DND-41 (cell line): Measurements from ENCODE around the gene MPP2.

Experiments
- ATAC-seq: fragments of 200-7000 bp; cut with Tn5 transposase; 3 replicates; pipeline ENCODE4 v1.9.1; 2021; ENCODE audit warnings: low read depth; ENCODE audit not compliant: insufficient read depth
- DNase-seq: peaks from one replicate; pipeline ENCODE4 v3.0.0-alpha.2; 2020
- H2AFZ ChIP-seq: 2 replicates; pipeline ENCODE4 v1.6.0; 2012; ENCODE audit warnings: low read depth, low read length
- H3K27ac ChIP-seq: 2 replicates; pipeline ENCODE4 v1.5.1; 2012; ENCODE audit warnings: low read length, inconsistent platforms
- H3K27me3 ChIP-seq: fragments of 200-600 bp; sonication (generic); 2 replicates; pipeline ENCODE4 v1.6.0; 2012; ENCODE audit warnings: low read length, mild to moderate bottlenecking, inconsistent platforms; ENCODE audit not compliant: insufficient read depth, poor library complexity
- H3K36me3 ChIP-seq: 2 replicates; pipeline ENCODE4 v1.5.1; 2012; ENCODE audit warnings: low read length, inconsistent platforms; ENCODE audit not compliant: insufficient read depth
- H3K4me1 ChIP-seq: 2 replicates; pipeline ENCODE4 v1.5.1; 2012; ENCODE audit warnings: mild to moderate bottlenecking, low read length; ENCODE audit not compliant: insufficient read depth
- H3K4me2 ChIP-seq: 2 replicates; pipeline ENCODE4 v1.6.0; 2012; ENCODE audit warnings: mild to moderate bottlenecking, moderate library complexity, low read length, inconsistent platforms; ENCODE audit not compliant: insufficient read depth
- H3K4me3 ChIP-seq, 2 experiments: fragments of 200-600 bp in 1 of 2; shearing (Covaris generic) in 1 of 2; 2 replicates each; pipeline ENCODE4 v1.5.1; 2012 to 2016; ENCODE audit warnings: inconsistent platforms in 2 of 2, low read length in 2 of 2, mild to moderate bottlenecking in 2 of 2, low read depth in 1 of 2, moderate library complexity in 1 of 2
- H3K79me2 ChIP-seq: 2 replicates; pipeline ENCODE4 v1.6.0; 2012; ENCODE audit warnings: low read length, inconsistent platforms; ENCODE audit not compliant: insufficient read depth
- H3K9ac ChIP-seq: 2 replicates; pipeline ENCODE4 v1.6.0; 2012; ENCODE audit warnings: low read depth, mild to moderate bottlenecking, inconsistent platforms, low read length, moderate library complexity
- H3K9me3 ChIP-seq: 2 replicates; pipeline ENCODE4 v1.5.1; 2012; ENCODE audit warnings: low read length, moderate library complexity, mild to moderate bottlenecking, inconsistent platforms; ENCODE audit not compliant: insufficient read depth, severe bottlenecking
- H4K20me1 ChIP-seq: 2 replicates; pipeline ENCODE4 v1.6.0; 2012; ENCODE audit warnings: low read length; ENCODE audit not compliant: insufficient read depth
- EZH2 ChIP-seq: IDR thresholded peaks from 3 replicates; pipeline ENCODE4 v1.6.1; 2012; ENCODE audit warnings: borderline replicate concordance, low read depth, mild to moderate bottlenecking, moderate library complexity, low read length, inconsistent platforms; ENCODE audit not compliant: severe bottlenecking
- TF ChIP-seq, protein P1 (sequence below): IDR thresholded peaks from 2 replicates; pipeline ENCODE4 v1.5.1; 2012; ENCODE audit warnings: borderline replicate concordance, low read length, moderate library complexity, mild to moderate bottlenecking; ENCODE audit not compliant: poor library complexity, severe bottlenecking; ENCODE audit errors: extremely low read depth

Gene MPP2

DNA sequence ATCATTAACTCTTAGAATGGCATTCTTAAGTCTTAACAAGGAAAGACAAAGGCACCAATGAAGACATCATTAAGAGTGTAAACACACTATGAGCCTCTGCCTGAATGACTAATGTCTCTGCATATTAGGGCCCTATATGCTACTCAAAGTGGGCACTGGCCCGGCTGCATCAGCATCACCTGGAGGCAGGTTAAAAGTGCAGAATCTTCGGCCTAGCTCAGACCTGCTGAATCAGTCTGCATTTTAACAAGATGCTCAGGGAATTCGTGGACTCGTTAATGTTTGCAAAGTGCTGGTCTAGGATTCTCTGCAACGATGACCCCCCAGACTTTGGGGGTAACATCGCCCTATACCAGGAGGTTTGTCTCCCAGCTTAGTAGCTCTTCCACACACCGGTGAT lies 81.1 kb downstream of the MPP2 start:
- no peak for DNase-seq
- H3K9me3 ChIP-seq: no peaks in the 10 kb centered on the region
- no peaks in the 10 kb centered on the region for H3K36me3 ChIP-seq
- no peak overlapping the region for H3K27ac ChIP-seq
- no peak overlapping the region for H3K4me3 ChIP-seq
- H2AFZ ChIP-seq: no peak overlapping the region
- H3K79me2 ChIP-seq: no peaks in the 10 kb centered on the region
- no peak for ATAC-seq
- no peaks in the 10 kb centered on the region for H3K4me1 ChIP-seq
- H4K20me1 ChIP-seq: no peaks in the 10 kb centered on the region
- TF ChIP-seq, protein P1, sequence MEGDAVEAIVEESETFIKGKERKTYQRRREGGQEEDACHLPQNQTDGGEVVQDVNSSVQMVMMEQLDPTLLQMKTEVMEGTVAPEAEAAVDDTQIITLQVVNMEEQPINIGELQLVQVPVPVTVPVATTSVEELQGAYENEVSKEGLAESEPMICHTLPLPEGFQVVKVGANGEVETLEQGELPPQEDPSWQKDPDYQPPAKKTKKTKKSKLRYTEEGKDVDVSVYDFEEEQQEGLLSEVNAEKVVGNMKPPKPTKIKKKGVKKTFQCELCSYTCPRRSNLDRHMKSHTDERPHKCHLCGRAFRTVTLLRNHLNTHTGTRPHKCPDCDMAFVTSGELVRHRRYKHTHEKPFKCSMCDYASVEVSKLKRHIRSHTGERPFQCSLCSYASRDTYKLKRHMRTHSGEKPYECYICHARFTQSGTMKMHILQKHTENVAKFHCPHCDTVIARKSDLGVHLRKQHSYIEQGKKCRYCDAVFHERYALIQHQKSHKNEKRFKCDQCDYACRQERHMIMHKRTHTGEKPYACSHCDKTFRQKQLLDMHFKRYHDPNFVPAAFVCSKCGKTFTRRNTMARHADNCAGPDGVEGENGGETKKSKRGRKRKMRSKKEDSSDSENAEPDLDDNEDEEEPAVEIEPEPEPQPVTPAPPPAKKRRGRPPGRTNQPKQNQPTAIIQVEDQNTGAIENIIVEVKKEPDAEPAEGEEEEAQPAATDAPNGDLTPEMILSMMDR: no peak
- TF ChIP-seq EZH2: no peak
- peaks cover 15% of the 10 kb centered on the region for H3K27me3 ChIP-seq
- no peak overlapping the region for H3K4me2 ChIP-seq
- H3K9ac ChIP-seq: no peak overlapping the region

DNA sequence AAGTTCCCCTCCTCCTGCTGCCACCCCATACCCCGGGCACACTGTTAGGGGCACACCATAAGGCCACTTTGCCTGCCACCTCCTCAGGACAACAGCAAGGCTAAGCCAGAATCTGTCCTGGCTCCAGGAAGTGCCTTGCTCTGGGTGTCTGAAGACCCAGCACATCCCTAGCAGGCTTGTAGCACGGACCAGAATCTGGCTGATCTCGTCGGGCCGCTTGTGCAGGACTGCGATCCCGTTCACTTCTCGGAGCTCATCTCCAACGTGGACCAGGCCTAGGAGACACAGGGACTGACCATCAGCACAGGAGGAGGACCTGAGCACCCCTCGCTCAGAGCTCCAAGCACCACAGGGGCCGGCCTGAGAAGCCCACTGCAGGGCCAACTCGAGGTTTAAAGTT lies 81.8 kb downstream of the MPP2 start:
- TF ChIP-seq EZH2: no peak
- TF ChIP-seq, protein P1: no peak
- no peak overlapping the region for H3K4me2 ChIP-seq
- H3K4me1 ChIP-seq: no peaks in the 10 kb centered on the region
- no peaks in the 10 kb centered on the region for H3K9me3 ChIP-seq
- H2AFZ ChIP-seq: no peak overlapping the region
- DNase-seq (no peak), ATAC-seq (no peak)
- H4K20me1 ChIP-seq: no peaks in the 10 kb centered on the region
- no peaks in the 10 kb centered on the region for H3K36me3 ChIP-seq
- peaks cover 9% of the 10 kb centered on the region for H3K27me3 ChIP-seq
- H3K27ac ChIP-seq: no peak overlapping the region
- no peak overlapping the region for H3K4me3 ChIP-seq
- H3K79me2 ChIP-seq: no peaks in the 10 kb centered on the region
- H3K9ac ChIP-seq: no peak overlapping the region
